ENCODE data around the gene DOK5.

The DOK5 gene

DNA sequence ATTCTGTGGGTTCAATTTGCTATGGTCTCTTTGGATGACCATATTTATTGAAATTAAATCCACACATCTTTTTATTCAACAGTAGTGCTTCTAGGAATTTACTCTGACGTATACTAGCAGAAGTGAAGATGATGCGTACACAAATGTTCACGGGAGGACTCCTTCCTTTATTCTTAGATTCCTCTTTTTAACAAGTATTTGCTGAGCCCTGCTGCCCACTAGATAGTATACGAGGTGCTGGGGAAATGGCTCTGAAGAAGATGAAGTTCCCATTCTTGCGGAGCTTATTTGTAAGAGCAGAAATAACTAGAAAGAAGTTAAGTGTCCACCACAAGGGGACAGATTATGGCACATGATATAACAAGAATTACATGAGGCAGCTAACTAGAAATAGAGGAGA, 145.2 kb downstream of the DOK5 start:
- no peaks in the 10 kb centered on the region for H3K4me1 ChIP-seq (ENCODE audit: insufficient read depth, low read length, poor library complexity, severe bottlenecking)
- no peak overlapping the region for H2AFZ ChIP-seq (ENCODE audit: low read length)
- H3K4me2 ChIP-seq (ENCODE audit: low read depth, low read length, poor library complexity, severe bottlenecking), result no peak overlapping the region
- no peaks in the 10 kb centered on the region for H3K9me3 ChIP-seq (ENCODE audit: insufficient read depth, low read depth, low read length)
- no peak overlapping the region for H3K4me3 ChIP-seq (ENCODE audit: low read length, poor library complexity, severe bottlenecking)
- H4K20me1 ChIP-seq (ENCODE audit: insufficient read depth, low read length, poor library complexity, severe bottlenecking), result no peaks in the 10 kb centered on the region
- no peaks in the 10 kb centered on the region for H3K79me2 ChIP-seq (ENCODE audit: insufficient read depth, low read length)
- no peaks in the 10 kb centered on the region for H3K36me3 ChIP-seq (ENCODE audit: insufficient read depth, low read length)
- no peaks in the 10 kb centered on the region for H3K27me3 ChIP-seq (ENCODE audit: insufficient read depth, low read length, poor library complexity, severe bottlenecking)
- no peak overlapping the region for H3K9ac ChIP-seq (ENCODE audit: low read depth, low read length, poor library complexity, severe bottlenecking)
- TF ChIP-seq, protein P1, sequence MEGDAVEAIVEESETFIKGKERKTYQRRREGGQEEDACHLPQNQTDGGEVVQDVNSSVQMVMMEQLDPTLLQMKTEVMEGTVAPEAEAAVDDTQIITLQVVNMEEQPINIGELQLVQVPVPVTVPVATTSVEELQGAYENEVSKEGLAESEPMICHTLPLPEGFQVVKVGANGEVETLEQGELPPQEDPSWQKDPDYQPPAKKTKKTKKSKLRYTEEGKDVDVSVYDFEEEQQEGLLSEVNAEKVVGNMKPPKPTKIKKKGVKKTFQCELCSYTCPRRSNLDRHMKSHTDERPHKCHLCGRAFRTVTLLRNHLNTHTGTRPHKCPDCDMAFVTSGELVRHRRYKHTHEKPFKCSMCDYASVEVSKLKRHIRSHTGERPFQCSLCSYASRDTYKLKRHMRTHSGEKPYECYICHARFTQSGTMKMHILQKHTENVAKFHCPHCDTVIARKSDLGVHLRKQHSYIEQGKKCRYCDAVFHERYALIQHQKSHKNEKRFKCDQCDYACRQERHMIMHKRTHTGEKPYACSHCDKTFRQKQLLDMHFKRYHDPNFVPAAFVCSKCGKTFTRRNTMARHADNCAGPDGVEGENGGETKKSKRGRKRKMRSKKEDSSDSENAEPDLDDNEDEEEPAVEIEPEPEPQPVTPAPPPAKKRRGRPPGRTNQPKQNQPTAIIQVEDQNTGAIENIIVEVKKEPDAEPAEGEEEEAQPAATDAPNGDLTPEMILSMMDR (conservative IDR thresholded peaks at IDR 0.05; ENCODE audit: low read length), result no peak
- TF ChIP-seq EZH2phosphoT487 (IDR thresholded peaks at IDR 0.05; ENCODE audit: borderline replicate concordance), result no peak
- H3K9me2 ChIP-seq (replicated peaks; ENCODE audit: low read depth, low read length), result no peaks in the 10 kb centered on the region
- no peaks in the 10 kb centered on the region for H3F3A ChIP-seq (ENCODE audit: low read depth)

DNA sequence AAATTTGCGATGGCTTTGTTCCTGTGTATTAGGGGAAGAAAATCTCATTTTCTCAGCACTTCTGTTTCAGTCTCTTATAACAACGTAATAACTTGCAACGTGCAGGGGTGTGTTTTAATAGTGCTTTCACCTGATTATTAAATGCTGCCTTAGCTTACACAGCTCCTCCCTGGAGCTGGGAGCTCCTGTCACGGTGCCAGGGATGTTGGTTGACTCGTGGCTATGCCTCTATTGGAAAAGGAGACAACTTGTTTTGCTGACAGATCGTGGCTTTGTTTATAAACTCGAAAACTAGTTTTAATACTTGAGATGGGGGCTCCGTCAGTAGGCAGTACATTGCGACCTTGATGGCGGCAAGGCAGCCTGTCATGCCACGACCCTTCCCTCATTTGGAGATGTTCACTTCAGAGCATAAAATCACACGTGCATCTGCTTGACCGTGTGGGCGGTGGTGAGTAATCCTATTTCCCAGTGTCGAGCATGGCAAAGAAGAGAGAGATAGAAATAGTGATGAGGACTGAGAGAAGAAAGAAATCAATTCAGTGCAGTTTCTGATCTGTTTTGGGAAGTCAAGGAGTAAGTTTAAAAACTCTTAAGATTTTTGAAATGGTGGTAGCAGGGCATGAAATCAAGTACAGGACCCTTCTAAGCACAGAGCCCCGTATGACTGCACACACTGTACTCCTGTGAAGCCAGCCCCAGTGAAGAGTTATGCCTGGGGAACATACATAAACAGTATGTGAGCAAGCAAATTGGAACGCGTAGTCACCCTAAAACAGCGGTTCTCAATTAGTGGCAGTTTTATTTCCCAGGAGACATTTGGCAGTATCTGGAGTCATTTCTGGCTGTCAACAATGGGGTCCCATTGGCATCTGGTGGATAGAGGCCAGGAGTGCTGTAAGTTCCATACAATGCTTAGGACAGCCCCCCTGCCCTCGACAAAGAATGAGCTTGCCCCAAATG, 147.2 kb downstream of the DOK5 start:
- H3K9me3 ChIP-seq (ENCODE audit: insufficient read depth, low read depth, low read length), result no peaks in the 10 kb centered on the region
- no peaks in the 10 kb centered on the region for H3K36me3 ChIP-seq (ENCODE audit: insufficient read depth, low read length)
- no peaks in the 10 kb centered on the region for H3F3A ChIP-seq (ENCODE audit: low read depth)
- H3K4me1 ChIP-seq (ENCODE audit: insufficient read depth, low read length, poor library complexity, severe bottlenecking), result no peaks in the 10 kb centered on the region
- H3K4me3 ChIP-seq (ENCODE audit: low read length, poor library complexity, severe bottlenecking), result no peak overlapping the region
- H2AFZ ChIP-seq (ENCODE audit: low read length), result no peak overlapping the region
- H3K79me2 ChIP-seq (ENCODE audit: insufficient read depth, low read length), result no peaks in the 10 kb centered on the region
- no peak overlapping the region for H3K4me2 ChIP-seq (ENCODE audit: low read depth, low read length, poor library complexity, severe bottlenecking)
- TF ChIP-seq, protein P1 (conservative IDR thresholded peaks at IDR 0.05; ENCODE audit: low read length), result no peak
- no peak for TF ChIP-seq EZH2phosphoT487 (IDR thresholded peaks at IDR 0.05; ENCODE audit: borderline replicate concordance)
- no peaks in the 10 kb centered on the region for H4K20me1 ChIP-seq (ENCODE audit: insufficient read depth, low read length, poor library complexity, severe bottlenecking)
- no peaks in the 10 kb centered on the region for H3K27me3 ChIP-seq (ENCODE audit: insufficient read depth, low read length, poor library complexity, severe bottlenecking)
- no peaks in the 10 kb centered on the region for H3K9me2 ChIP-seq (replicated peaks; ENCODE audit: low read depth, low read length)
- no peak overlapping the region for H3K9ac ChIP-seq (ENCODE audit: low read depth, low read length, poor library complexity, severe bottlenecking)

DNA sequence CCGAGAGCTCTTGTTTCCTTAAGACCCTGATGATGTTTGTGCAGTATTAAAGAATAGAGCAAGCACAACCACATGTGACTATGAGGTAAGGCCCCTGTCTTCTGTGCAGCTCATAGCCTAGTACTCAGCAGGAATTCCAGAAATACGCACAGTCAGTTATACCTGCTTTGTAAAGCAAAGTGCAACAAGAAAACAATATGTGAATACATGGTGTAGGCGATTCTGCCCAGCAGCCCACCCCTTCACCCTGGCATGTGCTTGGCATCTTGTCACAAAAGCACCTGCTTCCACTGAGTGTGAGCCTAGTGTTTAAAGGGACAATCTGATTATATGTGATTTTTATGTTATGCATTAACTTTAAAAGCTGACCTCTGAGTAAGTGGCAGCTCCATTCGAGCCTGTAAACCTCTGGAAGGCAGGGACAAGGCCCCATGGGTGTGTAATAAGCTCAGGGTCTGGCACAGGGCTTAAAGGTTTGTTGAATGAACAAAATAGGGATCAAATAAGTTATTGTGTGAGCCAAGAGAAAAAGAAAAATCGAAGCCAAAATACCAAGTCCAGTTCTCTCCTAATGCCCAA, 148.7 kb downstream of the DOK5 start:
- Histone ChIP-seq H3K27me3 (ENCODE audit: insufficient read depth, low read length, poor library complexity, severe bottlenecking) (no peaks in the 10 kb centered on the region), H4K20me1 (ENCODE audit: insufficient read depth, low read length, poor library complexity, severe bottlenecking) (no peaks in the 10 kb centered on the region), H3K4me2 (ENCODE audit: low read depth, low read length, poor library complexity, severe bottlenecking) (no peak overlapping the region), H3K9me2 (replicated peaks; ENCODE audit: low read depth, low read length) (no peaks in the 10 kb centered on the region), H3K9ac (ENCODE audit: low read depth, low read length, poor library complexity, severe bottlenecking) (no peak overlapping the region), H3K4me3 (ENCODE audit: low read length, poor library complexity, severe bottlenecking) (no peak overlapping the region), H3K9me3 (ENCODE audit: insufficient read depth, low read depth, low read length) (no peaks in the 10 kb centered on the region), H3K4me1 (ENCODE audit: insufficient read depth, low read length, poor library complexity, severe bottlenecking) (no peaks in the 10 kb centered on the region), H3F3A (ENCODE audit: low read depth) (no peaks in the 10 kb centered on the region), H2AFZ (ENCODE audit: low read length) (no peak overlapping the region), H3K79me2 (ENCODE audit: insufficient read depth, low read length) (no peaks in the 10 kb centered on the region), H3K36me3 (ENCODE audit: insufficient read depth, low read length) (no peaks in the 10 kb centered on the region)
- TF ChIP-seq, protein P1 (conservative IDR thresholded peaks at IDR 0.05; ENCODE audit: low read length), result no peak
- TF ChIP-seq EZH2phosphoT487 (IDR thresholded peaks at IDR 0.05; ENCODE audit: borderline replicate concordance), result no peak

All from Loucy (cell line).